AG08396 (cell line): ENCODE results near the gene SCAMP2.
"Not testable (repeated sequence)": the region's sequence is repeated elsewhere in the genome, so short reads cannot be mapped to it uniquely, and the experiment has no call there.

Experiments used
- DNase-seq: peaks from one replicate; pipeline ENCODE4 v3.0.0; 2012; ENCODE audit warnings: low spot score, mixed read lengths

Gene SCAMP2, protein sequence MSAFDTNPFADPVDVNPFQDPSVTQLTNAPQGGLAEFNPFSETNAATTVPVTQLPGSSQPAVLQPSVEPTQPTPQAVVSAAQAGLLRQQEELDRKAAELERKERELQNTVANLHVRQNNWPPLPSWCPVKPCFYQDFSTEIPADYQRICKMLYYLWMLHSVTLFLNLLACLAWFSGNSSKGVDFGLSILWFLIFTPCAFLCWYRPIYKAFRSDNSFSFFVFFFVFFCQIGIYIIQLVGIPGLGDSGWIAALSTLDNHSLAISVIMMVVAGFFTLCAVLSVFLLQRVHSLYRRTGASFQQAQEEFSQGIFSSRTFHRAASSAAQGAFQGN

DNA sequence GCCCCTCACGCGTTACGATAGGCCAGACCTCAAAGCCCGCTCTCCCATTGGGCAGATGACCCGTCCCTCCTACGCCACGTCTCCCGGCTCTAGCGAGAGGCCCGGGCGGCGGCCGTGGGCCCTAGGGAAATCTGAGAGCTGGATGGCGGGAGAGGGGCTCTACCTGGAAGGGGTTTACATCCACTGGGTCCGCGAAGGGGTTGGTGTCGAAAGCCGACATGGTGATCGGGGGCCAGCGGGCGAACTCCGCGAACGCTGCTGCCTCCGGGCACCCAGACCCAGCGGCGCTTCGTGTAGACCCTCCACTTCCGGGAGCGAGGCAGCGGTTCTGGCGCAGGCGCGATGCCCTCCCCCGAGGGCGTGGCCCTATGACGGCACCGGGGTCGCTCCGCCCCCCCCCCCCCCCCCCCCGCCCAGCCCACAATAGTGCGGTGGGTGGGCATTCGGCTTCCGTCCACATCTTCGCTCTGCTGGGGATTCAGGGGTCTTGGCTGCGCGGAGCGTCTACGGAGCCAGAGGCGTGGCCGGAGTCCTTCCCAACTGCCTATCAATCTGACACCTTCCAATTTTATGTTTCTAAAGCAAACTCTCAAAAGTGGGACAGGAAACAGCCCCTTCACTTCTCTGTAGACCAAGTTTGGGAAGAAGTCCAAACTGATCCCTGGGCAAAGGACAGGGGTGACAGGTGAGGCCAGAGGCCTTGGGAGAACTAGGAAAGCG lies at the start of gene SCAMP2:
Gene SCAMP2 (minus strand): TSS at position 330 of the 720 bp plus-strand sequence. CDS start 110 bp downstream, at position 220.
- peak; percentile 98 for DNase-seq

DNA sequence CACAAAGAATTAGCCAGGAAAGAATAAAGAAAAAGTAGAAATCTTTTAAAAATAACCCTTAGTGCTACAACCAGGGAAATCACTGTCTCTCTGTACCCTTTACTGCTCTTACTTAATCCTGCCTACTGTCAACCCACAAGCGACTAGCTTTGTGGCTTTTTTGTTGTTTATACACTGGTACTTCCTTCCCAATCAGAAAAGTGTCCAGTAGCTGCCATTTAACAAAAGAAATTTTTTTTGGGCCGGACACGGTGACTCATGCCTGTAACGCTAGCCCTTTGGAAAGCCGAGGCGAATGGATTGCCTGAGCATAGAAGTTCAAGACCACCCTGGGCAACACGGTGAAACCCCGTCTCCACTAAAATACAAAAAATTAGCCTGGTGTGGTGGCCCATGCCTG lies 47.3 kb upstream of the SCAMP2 start:
- no peak for DNase-seq

DNA sequence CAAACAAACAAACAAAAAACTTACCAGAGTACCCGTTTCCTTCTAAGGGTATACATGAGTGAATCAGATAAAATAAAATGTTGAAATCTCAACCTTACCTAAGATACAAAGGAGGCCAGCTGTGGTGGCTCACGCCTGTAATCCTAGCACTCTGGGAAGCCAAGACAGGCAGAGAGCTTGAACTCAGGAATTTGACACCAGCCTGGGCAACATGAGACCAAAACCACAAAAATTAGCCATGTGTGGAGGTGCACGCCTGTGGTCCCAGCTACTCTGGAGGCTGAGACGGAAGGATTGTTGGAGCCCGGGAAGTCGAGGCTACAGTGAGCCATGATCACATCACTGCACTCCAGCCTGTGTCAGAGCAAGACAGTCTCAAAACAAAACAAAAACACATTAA lies 44.5 kb upstream of the SCAMP2 start:
- no peak for DNase-seq

DNA sequence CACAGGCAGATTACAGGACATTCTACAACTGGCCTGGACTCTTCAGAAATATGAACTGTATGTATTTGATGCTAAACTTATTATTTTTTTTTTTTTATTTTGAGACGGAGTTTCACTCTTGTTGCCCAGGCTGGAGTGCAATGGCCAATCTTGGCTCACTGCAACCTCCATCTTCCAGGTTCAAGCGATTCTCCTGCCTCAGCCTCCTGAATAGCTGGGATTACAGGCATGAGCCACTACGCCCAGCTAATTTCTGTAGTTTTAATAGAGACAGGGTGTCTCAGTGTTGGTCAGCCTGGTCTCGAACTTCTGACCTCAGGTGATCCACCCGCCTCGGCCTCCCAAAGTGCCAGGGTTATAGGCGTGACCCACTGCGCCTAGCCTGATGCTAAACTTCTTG lies 40.6 kb upstream of the SCAMP2 start:
- DNase-seq, result not testable (repeated sequence)

DNA sequence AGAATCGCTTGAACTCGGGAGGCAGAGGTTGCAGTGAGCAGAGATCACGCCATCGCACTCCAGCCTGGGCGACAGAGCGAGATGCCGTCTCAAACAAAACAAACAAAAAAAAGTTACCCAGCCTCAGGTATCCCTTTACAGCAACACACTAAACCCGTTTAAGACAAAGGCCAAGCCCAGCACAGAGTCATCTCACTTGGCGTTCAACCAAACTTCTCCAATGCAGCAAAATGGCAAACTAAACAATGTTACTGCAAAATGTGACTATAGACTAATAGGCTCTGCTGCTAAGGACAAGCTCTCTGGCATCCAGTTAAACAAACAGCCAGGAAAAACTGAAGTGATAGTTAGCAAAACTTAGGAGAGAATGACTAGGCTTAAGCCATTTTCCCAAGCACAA lies 39.9 kb upstream of the SCAMP2 start:
- DNase-seq, result no peak

DNA sequence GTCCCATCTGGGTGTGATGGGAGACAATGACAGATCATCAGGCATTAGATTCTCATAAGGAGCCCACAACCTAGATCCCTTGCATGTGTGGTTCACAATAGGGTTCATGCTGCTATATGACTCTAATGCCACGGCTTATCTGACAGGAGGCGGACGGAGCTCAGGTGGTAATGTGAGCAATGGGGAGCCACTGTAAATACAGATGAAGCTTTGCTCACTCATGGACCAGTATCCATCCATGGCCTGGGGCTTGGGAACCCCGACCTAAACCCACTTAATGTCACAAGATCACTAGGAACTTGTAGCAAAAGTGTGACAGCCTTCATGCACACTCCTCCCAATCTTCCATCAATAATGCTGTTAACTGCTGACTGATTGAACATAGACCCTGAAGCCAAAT lies 35.5 kb upstream of the SCAMP2 start:
- no peak for DNase-seq

DNA sequence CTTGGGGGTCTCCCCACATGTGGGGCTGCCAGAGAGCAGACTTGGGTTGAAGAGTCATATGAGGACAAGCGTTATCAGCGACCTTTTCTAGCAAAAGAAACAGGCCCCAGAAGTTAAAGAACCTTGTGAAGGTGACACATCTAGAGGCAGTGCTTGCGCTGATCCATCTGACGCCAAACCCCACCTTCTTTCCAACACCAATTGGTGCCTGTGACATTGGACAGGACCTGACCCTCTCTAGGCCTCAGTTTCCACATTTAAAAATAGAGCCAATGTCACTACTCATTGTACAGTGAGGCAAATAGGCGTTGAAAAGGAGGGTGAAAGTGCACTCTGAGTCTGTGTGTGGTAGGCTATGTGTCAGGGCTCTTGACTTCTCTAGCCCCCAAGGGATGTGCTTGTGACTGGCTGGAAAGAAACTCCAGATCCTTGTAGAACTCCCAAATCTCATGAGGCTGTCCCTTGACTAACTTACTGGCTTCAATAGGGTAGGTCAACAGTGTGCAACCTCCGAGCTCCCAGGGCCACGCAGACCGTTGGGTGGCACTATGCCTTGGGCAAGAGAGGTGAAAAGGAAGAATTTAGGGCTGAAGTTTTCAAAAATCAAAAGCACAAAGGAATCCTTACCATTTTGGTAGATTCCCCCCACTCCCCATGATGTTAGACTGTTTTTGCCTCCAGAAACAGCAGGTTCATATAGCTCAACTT lies 34.2 kb upstream of the SCAMP2 start:
- DNase-seq, result no peak

DNA sequence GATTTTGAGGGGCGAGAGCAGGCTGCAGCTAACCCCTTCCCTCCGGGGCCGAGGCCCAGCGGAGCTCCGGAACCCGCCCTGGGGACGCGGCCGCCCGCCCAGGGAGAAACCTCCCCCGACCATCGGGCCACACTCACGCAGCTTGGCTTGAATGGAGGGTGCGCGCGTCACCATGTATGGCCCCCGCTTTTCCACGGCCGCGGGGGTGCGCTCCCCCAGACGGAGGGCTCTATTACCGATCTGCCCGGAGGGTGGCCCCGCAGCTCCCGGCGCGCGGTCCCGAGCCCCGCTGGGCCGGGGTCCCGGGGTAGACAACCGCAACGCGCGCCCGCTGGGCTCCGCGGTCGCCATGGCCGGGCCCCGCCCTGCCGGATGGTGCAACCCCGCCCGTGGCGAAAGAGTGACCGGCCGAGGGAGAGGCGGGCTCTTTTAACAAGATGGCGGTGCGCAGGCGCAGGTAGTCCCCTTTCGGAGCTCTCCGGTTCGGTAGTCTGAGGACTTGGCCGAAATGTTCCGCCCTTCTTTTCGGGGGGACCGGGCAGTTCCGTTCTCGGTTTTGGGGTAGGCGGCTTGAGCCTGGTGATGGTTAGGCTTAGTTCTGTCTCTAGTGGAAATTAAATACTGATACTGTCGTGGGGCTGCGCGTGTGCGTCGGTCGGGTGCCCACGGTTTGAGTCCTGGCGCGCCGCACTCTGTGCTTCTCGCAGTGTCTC lies 33.4 kb upstream of the SCAMP2 start, which contains the start of gene FAM219B:
Gene FAM219B (minus strand): TSS at position 402 of the 713 bp plus-strand sequence. CDS start 51 bp downstream, at position 351.
- peak; percentile 97 for DNase-seq

DNA sequence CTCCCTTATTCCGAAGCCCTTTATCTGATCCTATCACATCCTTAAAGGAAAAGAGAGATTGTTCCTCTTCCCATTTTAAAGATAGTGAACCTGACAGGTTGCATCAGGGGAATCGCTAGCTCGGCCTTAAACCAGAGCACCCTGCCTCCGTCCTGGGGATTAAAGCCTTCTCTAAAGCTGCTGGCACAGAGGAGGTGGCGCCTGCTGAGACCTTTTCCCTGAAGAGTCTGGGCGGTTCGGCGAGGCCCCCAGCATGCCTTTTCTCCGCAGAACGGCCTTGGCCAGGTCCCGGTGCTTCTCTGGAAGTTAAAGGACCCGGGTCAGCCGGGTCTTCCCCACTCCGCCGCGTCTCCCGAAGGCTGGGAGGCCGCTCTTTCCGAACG lies 32.9 kb upstream of the SCAMP2 start:
- no peak for DNase-seq

DNA sequence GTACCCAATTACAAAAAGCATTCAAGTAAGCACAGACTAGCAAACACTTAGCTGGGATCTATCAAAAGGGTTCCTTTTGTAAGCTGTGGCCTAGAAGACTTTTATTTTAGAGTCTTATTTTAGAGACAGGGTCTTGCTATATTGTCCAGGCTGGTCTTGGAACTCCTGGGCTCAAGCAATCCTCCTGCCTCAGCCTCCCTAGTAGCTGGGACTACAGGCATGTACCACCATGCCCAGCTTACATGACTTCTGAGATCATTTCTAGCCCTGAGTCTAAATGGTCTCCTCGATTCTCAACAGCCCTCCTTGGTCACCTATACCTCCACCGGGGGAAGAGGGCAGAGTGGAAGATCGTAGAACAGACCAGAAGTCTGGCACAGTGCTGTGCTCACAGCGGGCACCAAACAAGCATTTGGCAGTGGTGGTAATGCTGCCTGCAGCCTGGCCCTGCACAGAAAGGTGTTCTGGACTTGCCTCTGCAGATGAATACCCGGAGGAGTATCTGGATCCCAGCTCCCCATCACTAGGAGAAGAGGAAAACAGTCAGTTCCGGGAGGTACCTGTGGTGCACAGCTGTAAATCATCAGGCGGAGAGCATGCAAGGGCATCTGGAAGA lies 31.1 kb upstream of the SCAMP2 start:
- DNase-seq, result no peak

DNA sequence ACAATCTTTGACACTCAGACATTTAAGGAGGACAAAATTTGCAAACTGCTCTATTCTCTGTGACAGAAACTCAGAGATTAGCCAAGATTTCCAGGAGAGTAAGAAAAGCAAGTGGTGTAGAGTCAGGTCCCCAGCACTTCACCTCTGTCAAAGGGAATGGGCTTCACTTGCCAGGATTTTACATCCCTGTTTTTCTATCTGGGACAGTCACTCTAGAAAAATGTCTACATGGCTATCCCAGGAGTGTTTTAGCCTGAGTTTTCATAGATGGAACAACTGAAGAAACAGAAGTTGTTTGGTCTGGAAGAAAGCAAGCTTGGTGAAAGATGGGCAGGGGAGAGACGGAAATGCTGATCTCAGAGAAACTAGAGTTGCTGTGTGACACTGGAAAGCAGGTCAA lies 30.5 kb upstream of the SCAMP2 start:
- DNase-seq, result no peak

DNA sequence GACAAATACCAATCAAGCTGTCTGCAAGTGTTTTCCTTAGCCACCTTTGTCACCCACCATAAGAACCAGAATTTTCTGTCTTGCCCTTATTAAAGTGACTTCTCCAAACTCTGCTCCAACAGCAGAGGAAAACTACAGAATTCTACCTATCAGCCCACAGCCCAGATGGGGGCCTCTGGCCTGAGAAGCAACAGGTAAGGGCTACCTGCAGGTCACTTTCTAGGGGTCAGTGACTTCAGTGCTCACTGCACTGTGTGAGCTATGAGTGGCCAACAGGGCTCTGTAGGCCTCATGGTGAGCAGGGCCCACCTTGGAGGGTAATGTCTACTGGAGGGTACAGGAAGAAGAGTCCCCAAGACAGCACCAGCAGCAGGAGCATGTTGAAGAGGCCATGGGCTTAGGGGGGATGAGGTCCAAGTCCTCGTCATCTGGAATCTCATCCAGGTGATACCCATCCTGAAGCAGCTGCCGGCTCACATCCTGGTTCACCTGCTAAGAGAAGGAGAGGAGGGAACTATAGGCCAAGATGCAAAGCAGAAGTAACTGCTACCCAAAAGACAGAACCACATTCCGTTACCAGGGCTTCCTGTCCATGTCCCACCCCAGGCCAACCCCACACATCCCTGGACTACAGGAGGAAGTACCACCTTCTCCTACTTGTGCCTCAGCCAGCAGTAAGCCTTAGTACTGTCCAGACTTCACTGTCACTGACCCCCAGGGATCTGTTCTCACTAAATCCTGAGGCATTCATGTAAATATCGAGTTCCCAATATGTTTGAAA lies 29.3 kb upstream of the SCAMP2 start:
- no peak for DNase-seq

DNA sequence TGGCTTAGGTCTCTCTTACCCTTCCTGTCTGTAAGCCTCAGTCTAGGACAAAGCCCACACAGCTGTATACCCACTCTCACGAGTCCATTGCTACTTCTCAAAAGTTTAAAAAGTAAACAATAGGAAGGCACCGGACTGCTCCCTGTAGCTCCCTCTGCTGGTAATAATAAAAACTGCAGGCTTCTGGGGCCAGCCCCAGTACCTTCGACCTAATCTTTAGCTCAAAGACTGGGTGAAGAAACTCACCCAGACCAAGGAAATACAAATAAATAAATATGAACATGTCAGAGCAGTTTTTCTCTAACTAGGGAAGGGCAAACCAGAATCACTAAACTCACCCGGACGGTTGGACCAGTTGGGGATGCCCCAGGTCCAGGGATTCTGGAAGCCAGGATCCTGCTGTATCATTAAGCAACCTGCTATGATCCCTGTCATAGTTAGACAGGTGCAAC lies 28.5 kb upstream of the SCAMP2 start:
- peak; percentile 82 for DNase-seq

DNA sequence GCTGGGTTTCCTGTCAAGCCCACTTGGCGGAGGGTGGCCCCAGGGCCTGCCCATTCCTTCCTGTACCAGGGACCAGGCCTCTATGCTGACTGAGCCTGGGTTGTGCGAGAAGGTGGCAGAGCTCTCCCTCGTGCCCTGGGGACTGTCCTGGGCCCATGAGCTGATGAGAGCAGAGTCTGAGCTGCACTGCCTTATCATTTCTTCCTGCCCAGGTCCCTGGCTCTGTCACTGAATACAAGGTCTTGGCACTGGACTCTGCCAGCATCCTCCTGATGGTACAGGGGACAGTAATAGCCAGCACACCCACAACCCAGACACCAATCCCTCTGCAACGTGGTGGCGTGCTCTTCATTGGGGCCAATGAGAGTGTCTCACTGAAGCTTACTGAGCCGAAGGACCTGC lies 24.1 kb upstream of the SCAMP2 start:
- DNase-seq, result no peak

DNA sequence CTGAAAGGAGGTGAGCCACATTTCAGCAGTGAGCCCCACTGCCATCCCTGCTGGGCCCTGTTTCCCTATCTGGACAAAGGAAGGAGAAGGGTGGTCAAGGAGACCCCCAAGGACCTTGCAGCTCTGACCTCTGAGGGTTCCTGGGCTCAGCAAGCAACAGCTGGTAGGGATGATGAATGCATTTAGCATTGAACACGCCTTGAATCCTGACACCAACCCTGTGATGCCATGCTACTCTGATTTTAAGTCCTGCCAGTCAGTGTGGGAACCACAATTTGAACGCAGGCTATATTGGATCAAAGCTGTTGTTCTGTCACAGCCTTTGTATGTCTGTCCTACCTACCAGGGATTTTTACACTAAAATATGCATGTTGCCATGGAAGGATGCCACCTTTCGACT lies 23.2 kb upstream of the SCAMP2 start:
- no peak for DNase-seq

DNA sequence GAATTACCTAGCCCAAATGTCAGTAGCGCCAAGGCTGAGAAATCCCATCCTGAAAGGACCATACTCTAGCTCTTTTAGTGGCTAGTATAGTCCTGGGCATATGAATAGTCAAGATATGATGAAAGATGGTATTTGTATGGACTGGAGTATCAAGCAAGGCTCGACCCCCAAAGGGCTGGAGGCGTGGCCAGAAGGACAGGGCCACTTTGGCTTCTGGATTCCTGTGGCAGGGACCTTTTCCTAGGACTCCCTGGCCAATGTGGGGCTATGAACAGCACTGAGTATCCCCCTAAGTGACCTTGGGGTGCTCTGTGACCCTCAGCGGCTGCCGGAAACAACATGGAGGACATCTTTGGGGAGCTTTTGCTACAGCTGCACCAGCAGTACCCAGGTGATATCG lies 22.7 kb upstream of the SCAMP2 start:
- no peak for DNase-seq

DNA sequence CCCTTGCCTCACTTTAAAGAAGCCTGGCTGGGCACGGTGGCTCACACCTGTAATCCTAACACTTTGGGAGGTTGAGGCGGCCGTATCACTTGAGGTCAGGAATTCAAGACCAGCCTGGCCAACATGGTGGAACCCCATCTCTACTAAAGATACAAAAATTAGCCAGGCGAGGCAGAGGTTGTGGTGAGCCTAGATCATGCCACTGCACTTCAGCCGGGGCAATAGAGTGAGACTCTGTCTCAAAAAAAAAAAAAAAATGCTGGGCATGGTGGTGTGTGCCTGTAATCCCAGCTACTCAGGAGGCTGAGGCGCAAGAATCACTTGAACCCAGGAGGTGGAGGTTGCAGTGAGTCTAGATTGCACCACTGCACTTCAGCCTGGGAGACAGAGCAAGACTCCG lies 21.2 kb upstream of the SCAMP2 start:
- not testable (repeated sequence) for DNase-seq

DNA sequence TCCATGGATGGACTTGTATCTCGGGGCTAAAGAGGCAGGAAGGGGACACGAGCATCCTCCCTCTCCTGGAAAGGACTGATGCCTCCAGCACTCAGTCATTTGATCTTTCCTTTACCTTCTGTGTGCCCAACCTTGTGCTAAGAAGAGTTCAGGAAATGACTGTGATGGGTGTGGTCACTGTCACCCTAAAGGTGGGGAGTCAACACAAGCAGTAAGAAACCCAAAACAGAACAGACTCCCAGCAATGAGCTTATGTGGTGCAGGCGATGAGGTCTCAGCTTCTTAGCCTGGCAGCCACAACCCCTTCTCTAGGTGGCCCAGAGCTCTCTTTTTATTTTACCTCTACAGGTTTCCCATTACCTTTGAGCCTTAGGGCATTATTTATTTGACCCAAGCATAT lies 20.5 kb upstream of the SCAMP2 start:
- DNase-seq, result no peak

DNA sequence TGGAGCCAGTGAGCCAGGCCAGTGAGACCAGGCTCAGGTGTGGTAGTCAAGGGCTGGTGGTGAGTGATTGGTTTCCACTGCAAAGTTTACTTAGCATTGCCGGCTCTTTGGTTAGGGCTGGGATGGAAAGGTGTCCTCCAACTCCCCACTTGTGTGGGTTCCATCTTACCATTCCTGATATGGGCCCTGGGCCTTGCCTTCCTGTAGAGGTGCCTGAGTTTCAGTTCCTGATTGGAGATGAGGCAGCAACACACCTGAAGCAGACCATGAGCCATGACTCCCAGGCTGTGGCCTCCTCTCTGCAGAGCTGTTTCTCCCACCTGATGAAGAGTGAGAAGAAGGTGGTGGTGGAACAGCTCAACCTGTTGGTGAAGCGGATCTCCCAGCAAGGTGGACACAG lies 19.8 kb upstream of the SCAMP2 start:
- no peak for DNase-seq

DNA sequence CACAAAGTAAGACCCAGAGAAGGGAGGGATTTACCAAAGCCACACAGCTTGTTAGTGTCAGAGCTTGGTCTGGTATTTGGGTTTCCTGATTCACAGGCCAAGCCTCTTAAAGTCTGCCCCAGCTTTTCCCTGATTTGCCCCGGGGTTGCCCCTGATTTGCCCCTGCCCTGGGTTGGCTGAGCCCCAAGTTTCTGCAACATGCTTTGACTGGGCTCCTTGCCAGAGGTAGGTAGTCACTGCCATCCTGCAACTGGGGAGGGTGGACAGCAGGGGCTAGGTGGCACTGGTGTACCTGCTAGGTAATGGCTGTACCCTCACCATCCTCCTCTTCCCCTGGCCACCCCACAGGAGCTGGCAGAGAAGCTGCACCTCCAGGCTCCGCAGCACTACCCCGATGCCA lies 19.1 kb upstream of the SCAMP2 start:
- no peak for DNase-seq

DNA sequence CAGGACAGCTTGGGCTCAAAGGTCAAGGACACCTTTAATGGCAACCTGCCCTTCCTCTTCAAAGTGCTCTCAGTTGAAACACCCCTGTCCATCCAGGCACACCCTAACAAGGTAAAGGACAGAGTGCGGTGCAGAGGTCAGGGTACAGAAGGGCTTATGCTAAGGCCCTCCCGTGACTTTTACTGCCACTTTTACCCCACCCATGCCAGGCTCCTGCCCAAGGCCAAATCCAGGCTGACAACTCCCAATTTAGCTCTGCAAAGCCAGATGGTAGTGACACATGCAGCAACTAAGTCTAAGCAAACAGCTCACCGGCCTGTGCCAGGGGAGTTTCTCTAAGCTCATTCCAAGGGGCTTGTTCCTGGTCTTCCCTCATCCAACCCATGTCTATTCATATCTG lies 18.3 kb upstream of the SCAMP2 start:
- no peak for DNase-seq
